Activated CD8-positive, alpha-beta memory T cell treated with anti-CD3 and anti-CD28 coated beads for 24 hours (primary cell): ENCODE measurements around the gene APLP2.
"Not testable (repeated sequence)": the region's sequence is repeated elsewhere in the genome, so short reads cannot be mapped to it uniquely, and the experiment has no call there.

Experiments
- DNase-seq: peaks from one replicate; pipeline ENCODE4 v3.0.0-alpha.2; 2020

APLP2 gene

DNA sequence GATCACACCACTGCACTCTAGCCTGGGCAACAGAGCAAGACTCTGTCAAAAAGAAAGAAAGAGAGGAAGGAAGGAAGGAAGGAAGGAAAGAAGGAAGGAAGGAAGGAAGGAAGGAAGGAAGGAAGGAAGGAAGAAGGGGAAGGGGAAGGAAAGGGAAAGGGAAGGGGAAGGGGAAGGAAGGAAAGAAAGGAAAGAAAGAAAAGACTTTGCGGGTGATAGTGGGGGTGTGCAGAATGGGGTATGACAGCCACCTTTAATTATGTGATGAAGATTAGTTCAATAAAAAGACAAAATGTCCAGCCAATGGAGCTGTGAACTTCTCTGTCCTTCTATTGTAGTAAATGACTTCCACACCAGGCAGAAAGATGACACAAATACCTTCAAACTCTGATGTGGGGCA, 8.7 kb upstream of the APLP2 start:
- no peak for DNase-seq

DNA sequence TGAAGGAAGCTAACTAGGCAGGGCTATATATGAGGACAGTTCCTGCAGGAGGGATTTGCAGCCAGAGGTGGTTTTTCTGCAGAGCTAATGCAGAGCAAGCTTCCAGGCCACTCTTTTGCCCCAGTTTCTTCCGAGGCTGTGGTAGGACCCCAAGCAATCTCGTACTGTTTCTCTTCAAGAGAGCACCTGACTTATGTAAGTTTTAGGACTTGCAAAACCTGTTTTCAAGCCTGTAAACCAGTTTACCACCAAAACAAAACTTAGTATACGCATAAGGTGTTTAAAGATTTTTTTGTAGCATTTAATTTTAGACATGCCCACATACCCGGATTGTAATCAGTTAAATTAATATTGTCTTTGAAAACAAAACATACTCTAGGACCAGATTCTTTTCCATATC, 7.7 kb upstream of the APLP2 start:
- no peak for DNase-seq

DNA sequence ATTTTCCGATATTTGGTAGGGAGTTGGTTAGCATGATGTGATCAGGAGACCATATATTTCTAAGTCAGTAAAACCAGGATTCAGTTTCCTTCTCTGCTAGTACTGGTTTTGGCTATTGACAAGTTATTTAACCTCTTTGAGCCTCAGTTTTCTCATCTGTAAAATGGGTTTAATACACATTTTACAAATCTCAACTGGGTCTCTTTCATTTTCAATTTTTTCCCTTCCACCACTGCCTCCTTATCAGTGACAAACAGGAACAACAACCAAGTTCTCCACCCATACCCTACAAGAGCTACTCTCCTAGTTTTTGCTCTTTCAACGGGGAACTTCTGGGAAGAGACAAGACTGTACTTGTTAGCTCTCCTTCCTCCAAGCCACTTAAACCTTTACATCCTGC, 6.2 kb upstream of the APLP2 start:
- DNase-seq = no peak

DNA sequence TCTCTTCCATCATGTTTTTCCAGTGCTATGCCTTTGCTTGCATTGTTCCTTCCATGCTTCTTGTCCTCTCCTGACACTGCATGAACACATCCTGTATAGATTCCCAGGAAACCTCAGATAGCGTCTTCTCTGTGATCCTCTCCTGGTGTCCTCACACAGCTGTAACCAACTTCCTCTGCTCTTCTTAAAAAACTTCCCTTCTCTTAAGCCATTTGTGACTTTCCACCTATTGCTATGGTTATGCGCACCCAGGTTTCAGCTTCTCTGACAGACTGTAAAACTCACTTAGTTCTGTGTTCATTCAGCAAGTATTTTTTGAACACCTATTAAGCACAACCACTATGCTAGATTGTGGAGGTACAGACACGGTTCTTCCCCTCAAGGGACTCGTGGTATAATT, 5.1 kb upstream of the APLP2 start:
- DNase-seq = no peak

DNA sequence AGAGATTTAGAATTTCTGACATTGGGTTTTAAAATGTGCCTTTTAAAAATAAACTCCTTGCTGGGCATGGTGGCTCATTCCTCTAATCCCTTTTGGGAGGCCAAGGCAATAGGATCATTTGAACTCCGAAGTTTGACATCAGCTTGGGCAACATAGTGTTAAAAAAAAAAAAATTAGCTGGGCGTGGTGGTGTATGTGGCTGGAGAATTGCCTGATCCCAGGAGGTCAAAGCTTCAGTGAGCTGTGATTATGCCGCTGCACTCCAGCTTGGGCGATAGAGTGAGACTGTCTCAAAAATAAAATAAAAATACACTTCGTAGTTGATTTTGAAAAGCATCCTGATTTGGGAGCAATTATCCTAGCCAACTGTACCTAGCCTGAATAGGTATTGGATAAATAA, 3.4 kb upstream of the APLP2 start:
- DNase-seq = no peak

DNA sequence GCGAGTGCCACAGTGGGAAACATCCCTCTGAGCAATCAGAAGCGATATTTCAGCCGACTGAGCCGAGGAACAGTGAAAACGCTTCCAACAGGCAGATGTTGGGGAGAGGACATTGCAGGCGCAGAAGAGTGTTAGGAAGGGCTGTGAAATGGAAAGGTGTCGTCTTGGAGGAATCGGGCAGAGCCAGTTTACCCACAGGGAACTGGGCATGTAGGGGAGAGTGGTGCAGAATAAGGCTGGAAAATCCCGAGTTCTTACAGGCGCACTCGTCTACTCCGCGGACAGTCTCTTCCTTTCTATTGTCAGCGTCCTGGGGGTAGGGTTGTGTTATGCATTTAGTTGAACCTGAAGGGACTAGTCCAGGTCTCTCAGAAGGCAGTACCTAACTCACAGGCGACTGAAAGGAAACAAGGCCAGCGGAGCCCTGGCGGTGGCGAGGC, 1.1 kb upstream of the APLP2 start:
- DNase-seq = no peak

DNA sequence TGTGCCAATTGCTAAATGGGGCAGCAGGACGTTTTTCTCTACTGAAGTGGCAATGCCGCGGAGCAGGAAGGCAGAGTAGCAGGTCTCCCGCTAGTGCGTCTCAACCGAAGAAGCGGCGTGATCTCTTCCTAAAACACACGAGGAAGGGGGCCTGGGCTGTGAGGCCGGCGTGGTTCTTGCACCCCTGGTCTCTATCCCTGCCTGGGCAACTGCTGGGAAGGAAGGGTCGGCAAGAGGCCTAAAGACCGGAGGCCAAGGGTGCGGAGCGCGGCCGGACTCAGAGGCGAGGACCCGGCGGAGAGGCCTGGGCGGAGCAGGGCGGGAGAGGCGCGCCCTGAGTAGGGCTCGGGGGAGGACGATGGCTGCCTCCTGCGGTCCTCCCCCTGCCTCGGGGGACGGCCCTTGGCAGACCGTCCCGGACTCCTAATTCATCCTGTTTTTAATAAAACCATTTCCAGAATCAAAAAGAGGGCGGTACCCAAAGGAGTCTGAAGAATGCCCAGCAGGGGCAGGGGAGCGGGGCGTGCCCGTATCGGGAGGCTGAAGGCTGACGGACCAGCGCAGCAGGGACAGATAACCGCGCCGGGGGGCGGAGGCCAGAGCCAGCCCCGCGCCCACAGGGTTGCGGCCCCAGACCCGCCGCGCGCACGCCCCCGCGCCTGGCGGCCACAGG, 572 bp upstream of the APLP2 start:
- peak; percentile 89 for DNase-seq

DNA sequence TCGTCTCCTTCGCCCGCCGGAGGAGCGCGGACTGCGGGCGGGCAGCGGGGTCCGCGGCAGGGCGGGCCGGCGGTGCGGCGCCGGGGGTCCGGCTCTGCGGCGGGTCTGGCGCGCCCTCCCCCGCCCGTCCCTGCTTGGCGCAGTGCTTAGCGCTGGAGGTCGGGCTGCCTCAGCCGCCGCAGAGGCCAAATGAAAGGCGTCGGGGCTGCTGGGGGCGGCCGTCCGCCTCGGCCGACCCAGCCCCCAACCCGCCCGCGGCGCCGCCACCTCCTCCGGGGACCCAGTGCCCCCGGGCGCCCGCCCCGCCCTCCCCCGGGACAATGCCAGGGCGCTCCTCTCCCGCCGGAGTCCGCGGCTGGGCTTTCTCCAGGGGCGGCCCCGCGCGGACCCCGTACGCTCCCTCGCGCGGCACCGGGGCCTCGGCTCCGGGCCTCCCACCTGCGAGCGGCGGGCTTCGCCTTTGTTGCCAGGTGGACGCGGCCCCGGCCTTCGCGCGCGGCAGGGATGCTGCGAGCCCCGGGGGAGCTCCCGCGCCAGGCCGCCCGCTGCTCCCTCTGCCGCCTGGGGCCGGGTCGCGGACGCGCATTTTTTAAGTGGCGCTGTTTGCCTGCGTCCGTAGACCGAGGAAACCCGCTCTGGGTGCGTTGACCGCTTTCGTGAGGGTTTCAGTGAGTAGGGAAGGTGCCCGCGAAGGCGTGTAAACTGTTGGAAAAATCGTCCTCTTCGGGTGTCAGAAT, 583 bp downstream of the APLP2 start:
- peak; percentile 77 for DNase-seq

DNA sequence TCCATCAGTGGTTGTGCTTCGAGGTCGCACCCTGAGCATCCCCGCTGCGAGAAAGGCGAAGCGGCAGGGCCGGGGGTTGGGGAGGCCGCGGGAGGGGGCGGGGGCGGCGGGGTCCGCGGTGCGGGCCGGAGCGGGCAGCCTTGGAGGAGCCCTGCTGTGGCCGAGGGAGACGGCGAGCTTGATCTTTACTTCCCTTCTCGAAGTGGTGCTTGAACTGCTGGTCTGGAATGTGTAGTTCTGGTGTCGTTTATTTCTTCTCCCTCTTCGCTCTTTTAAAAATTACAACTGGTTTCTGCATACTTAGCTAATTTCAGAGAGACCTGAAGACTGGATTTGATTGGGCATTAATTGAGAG, 1.1 kb downstream of the APLP2 start:
- no peak for DNase-seq

DNA sequence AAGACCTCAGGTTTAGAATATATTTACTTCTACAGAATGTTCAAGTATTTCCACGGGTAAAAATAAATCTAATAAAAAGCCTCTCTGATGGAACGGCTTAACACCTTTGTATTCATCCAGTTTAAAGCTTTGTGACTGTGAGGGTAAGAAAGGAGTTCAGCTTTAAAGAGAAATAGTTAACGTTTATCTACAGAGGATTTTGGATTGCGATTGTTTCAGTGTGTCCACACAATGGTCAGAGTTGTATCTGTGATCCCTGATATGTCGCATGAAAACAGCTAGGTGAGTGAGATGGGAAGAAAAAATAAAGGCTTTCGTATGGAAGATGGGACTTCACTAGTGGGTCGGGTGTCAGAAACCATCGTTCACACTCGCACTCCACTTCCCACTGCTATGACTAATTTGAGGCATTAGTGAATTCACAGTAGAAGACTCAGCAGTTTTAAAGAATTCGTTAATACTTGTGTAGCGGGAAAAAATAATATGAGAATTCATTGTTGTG, 1.6 kb downstream of the APLP2 start:
- no peak for DNase-seq

DNA sequence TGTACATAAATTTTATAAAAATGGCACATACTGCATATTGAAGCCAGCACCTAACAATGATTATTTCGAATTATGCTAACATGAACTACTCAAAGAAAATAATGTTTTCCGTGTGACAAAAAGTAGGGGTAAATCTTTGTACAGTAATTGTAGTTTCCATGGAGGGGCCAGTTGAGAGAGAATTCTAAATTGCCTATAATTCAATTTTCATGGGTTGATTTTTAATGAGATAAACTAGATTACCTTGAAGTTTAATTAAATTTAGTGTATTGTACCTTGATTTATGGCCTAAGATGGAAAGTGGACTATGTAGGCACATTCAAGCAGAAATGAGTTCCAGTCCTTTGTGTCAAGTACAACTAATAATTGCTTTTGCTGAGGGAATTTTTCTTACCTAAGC, 5.0 kb downstream of the APLP2 start:
- DNase-seq = no peak

DNA sequence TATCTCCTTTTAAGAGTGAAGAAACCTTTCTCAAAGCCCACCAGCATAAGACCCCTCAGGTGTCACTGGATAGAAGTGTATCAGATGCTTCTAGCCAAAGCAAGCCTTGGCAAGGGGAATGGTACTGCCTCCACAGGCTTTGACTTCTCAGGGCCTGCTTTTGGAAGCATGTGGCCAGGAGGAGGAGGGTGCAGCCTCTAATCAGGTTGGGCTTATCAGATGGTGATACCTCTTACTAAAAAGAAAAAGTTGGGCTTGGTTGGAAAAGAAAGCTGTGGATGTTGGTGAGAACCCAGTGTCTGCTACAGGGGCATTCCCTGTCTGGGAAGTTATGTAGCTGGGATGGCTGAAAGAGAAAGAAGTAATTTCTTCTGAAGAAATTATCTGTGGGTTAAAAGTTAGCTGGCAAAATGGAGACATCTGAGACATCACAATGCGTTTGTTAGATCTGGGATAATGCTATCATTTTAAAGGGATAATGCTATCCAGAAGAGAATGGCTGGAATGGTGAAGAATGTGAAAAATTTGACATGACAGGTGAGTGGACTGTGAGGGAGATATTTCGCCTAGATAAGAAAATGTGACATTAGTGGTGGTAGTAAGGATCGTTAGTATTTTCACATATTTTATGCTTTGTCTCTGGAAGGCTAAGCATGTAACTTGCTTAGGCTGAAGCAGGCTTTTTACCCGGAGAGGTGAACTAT, 7.2 kb downstream of the APLP2 start:
- no peak for DNase-seq

DNA sequence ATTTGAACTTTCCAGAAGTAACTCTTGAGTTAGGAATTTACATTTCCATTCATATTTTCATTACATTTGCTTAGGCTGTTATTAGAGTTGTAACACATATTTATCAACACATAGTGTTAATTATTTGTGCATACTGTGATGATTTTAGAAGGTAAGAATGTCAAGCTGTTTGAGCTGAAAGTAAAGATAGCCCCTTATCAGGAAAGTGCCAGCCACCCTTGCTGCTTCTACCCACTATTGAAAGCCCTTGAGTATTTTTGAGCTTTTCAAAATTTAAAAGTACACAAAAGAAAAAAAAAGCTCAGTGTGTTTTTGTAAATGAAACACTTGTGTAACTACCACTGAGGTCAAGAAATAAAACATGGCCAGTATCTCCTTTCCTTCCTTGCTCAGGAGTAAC, 8.0 kb downstream of the APLP2 start:
- DNase-seq = no peak

DNA sequence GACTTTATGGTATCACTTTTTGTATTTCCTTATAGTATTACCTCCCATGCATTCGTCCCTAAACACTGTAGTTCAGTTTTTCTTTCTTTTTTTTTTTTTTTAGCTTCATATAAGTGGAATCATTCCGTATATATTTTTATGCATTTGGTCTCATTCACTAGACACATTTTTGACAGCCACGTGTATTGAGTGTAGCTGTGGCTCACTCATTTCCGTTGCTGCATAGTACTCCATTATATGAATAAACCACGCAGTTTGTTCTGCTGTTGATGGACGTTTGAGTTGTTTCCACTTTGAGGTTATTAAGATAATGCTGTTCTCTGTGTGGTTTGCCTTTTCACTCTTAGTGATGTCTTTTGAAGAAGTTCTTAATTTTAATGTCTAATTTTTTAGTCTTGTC, 8.4 kb downstream of the APLP2 start:
- DNase-seq = no peak

DNA sequence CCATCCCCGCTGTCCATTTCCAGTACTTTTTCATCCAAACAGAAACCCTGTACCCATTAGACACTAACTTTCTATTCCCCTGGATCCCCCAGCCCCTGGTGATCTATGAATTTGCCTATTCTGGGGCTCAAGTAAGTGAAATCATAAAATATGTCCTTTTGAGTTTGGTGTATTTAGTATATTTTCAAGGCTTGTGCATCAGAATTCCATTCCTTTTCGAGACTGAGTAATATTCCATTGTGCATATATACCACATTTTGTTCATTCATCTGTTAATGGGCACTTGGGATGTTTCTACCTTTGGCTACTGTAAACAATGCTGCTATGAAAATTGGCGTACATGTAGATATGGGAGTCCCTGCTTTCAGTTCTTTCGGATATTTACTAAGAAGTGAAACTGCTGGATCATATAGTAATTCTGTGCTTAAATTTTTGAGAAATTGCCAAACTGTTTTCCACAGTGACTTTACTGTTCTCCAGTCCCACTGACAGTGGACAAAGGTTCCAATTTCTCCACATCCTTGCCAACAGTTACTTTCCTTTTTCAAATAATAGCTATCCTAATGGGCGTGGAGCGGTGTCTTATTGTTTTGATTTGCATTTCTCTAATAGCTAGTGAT, 16.1 kb downstream of the APLP2 start:
- DNase-seq = no peak

DNA sequence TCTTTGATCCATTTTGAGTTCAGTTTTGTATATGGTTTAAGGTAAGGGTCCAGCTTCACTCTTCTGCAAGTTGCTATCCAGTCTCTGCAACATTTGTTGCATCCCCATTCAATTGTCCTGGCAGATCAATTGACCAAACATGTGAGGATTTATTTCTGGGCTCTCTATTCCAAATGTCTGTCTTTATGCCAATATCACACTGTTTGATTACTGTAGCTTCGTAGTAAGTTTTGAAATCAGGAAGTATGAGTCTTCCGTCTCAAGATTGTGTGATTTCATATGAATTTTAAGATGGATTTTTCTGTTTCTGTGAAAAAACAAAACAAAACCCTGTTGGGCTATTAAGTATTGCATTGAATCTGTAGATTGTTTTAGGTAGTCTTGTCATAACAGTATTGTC, 17.0 kb downstream of the APLP2 start:
- no peak for DNase-seq

DNA sequence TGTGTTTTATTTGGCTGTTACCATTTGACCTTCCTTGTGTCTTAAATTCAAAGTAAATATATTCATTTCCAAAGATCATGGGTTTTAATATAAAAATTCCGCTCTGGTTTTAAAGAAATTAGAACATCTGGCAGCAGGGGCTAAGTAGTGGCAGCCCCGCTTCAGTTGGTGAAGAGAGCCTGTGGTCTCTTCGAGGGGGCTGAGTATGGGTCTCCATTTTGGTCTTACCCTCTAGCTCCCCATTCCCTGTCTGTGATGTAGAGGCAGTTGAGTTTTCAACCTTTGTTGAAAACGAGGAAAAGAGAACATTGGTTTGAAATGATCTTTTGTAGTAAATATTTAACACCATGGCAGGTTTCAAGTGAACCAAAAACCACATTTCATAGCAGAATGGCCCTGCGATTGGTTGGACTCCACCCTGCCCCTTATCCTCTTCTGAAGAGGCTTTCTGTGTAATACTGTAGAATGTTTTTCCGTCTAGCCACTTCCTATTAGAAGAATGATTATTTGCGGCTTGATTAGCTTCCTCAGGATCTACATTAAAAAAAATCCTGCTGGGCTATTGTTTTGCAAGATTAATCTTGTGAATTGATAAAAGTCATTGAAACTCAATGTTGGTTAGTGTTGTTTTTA, 17.7 kb downstream of the APLP2 start:
- no peak for DNase-seq

DNA sequence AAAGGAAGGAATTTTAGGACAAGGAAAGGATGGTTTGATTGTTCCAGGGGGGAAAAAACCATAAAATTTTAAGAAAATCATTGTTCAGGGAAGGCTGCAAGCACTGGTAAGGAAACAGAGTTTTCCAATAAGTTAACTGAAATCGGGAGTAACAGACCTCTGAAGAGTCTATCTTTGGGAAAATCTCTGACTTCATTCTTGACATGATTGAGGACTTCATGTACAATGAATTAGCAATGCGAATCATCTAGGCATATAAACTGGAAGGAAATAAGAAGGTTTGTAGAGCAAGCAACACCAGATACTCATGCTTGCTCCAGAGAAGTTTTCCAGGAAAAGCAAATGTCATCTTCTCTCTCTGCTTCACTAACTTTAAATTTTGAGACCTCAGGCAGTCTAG, 18.5 kb downstream of the APLP2 start:
- DNase-seq = no peak

DNA sequence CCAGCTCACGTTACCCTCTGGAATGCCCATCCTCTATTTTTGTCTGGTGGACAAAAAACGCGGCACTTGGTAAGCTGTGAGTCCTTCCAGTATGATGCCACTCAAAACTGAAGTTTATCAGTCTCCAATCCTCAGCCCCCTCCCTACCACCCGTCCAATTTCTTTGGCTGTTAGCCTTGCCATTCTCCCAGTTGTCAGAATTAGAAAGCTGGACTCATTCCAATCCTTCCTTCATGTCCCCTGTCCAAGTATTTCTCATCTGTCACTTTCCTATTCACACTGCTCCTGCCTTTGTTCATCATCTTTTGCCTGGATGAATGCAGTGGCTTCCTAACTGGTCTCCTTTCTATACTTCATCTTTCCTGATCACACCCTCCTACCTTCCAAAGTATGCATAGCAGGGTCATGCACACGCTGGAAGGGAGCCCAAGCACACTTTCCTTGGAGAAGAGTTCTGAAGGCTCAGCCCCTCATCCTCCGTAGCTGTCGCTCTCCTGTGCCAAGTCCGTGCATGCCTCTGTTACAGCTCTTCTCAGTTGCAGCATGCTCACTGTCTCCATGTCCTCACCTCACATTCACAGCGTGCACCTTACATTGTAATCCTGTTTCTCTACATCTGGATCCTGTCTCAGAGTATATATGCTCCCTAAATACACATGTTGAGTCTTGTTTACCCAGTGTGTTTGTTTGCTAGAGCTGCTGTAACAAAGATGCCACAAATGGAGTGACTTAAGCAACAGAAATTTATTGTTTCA, 19.4 kb downstream of the APLP2 start:
- no peak for DNase-seq

DNA sequence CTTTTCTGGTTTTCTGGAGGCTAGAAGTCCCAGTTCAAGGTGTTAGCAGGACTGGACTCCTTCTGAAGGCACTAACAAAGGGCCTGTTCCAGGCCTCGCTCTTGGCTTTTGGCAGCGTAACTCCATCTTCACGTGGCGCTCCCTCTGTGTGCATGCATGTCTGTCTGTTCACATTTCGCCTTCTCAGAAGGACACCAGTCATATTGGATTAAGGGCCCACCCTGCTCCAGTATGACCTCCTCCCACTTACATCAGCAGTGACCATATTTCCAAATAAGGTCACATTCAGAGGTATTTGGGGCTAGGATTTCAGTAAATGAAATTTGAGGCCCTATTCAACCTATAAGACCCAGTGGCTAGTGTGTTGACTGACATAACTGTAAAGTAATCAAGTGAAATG, 20.0 kb downstream of the APLP2 start:
- no peak for DNase-seq

DNA sequence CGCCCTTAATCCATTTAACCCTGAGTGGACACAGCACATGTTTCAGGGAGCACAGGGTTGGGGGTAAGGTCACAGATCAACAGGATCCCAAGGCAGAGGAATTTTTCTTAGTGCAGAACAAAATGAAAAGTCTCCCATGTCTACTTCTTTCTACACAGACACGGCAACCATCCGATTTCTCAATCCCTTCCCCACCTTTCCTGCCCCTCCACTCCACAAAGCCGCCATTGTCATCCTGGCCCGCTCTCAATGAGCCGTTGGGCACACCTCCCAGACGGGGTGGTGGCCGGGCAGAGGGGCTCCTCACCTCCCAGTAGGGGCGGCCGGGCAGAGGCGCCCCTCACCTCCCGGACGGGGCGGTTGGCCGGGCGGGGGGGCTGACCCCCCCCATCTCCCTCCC, 20.8 kb downstream of the APLP2 start:
- DNase-seq = not testable (repeated sequence)

DNA sequence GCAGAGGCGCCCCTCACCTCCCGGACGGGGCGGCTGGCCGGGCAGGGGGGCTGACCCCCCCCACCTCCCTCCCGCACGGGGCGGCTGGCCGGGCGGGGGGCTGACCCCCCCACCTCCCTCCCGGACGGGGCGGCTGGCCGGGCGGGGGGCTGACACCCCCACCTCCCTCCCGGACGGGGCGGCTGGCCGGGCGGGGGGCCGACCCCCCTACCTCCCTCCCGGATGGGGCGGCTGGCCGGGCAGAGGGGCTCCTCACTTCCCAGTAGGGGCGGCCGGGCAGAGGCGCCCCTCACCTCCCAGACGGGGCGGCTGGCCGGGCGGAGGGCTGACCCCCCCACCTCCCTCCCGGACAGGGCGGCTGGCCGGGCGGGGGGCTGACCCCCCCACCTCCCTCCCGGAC, 21.5 kb downstream of the APLP2 start:
- DNase-seq = not testable (repeated sequence)
